ENCODE measurements around the gene RNASE1. TPM values are rescaled to one million over a fixed set of nuclear protein-coding genes. Genes with fewer than 3 reads are reported as not detected.

Gene RNASE1
- total RNA-seq (2022; extraction: Qiagen RNA extraction; ENCODE audit: low read depth), result 0.22 to 0.36 TPM (median 0.26 TPM) in 4 of 5 replicates, not detected in the other

DNA sequence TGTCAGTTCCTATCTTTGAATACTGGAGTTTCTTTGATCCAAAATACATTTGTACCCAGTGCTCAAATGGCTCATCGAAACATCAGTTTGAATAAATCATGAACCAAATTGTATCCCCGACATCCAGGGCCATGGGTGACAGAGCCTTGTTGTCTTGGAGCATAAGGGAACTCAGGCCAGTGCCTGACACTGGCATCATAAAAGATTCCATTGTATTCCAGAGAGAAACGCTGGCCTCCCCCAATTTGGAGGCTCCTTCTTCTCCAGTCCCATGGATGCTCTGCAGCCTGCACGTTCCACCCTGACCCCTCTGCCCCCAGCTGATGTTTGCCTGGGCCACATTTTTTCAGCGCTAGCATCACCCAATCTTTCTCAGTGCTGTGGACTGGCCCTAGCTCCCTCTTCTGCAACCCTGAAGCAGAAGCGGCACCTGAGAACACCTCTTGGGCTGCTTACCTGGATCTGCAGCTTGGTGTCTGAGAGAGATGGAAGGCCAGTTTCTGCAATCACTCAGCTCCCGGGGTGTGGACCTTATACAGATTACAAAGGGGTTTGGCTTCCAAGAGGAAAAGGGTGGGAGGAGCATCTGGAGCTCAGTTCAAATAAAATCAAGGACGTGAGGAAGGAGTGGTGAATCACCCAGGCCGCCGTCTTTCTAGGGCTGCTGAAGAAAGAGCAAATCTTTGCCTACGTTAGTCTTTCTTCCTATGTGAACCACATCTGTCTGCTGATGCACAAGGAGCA lies at the start of gene RNASE1:
Gene RNASE1, minus strand, starts transcription at position 504 of the 744 bp plus-strand sequence. CDS start 776 bp downstream, outside the sequence.

Other genes with a start within 250 kb of the RNASE1 start
- gene RNASE9, start 241.8 kb downstream of the RNASE1 start, total RNA-seq (2022; extraction: Qiagen RNA extraction; ENCODE audit: low read depth), result not detected in 5 replicates
- gene RNASE11, start 214.8 kb downstream of the RNASE1 start, total RNA-seq (2022; extraction: Qiagen RNA extraction; ENCODE audit: low read depth), result not detected in 5 replicates
- gene RNASE12, start 211.5 kb downstream of the RNASE1 start, total RNA-seq (2022; extraction: Qiagen RNA extraction; ENCODE audit: low read depth), result not detected in 5 replicates
- gene OR6S1, start 161.2 kb downstream of the RNASE1 start, total RNA-seq (2022; extraction: Qiagen RNA extraction; ENCODE audit: low read depth), result not detected in 5 replicates
- gene RNASE4, start 118.3 kb downstream of the RNASE1 start, total RNA-seq (2022; extraction: Qiagen RNA extraction; ENCODE audit: low read depth), result 5.8 to 11.8 TPM (median 8.6 TPM) in 5 replicates
- gene ANG, start 114.1 kb downstream of the RNASE1 start, total RNA-seq (2022; extraction: Qiagen RNA extraction; ENCODE audit: low read depth), result 8.0 to 11.2 TPM (median 8.6 TPM) in 5 replicates
- not detected in 5 replicates for gene EDDM3A, start 57.0 kb downstream of the RNASE1 start, total RNA-seq (2022; extraction: Qiagen RNA extraction; ENCODE audit: low read depth)
- not detected in 5 replicates for gene EDDM3B, start 34.4 kb downstream of the RNASE1 start, total RNA-seq (2022; extraction: Qiagen RNA extraction; ENCODE audit: low read depth)
- gene RNASE6, start 21.6 kb downstream of the RNASE1 start, total RNA-seq (2022; extraction: Qiagen RNA extraction; ENCODE audit: low read depth), result not detected in 5 replicates
- gene RNASE3, start 88.5 kb upstream of the RNASE1 start, total RNA-seq (2022; extraction: Qiagen RNA extraction; ENCODE audit: low read depth), result not detected in 5 replicates
- gene RNASE2, start 152.6 kb upstream of the RNASE1 start, total RNA-seq (2022; extraction: Qiagen RNA extraction; ENCODE audit: low read depth), result not detected in 5 replicates
- gene METTL17, start 187.1 kb upstream of the RNASE1 start, total RNA-seq (2022; extraction: Qiagen RNA extraction; ENCODE audit: low read depth), result 70.0 to 77.7 TPM (median 75.4 TPM) in 5 replicates
- gene SLC39A2, start 196.4 kb upstream of the RNASE1 start, total RNA-seq (2022; extraction: Qiagen RNA extraction; ENCODE audit: low read depth), result 0.09 TPM in 1 of 5 replicates, not detected in the others
- gene NDRG2, start 222.2 kb upstream of the RNASE1 start, total RNA-seq (2022; extraction: Qiagen RNA extraction; ENCODE audit: low read depth), result 2.8 to 3.7 TPM (median 3.0 TPM) in 5 replicates
- gene TPPP2, start 227.4 kb upstream of the RNASE1 start, total RNA-seq (2022; extraction: Qiagen RNA extraction; ENCODE audit: low read depth), result not detected in 5 replicates
- gene RNASE13, start 232.0 kb upstream of the RNASE1 start, total RNA-seq (2022; extraction: Qiagen RNA extraction; ENCODE audit: low read depth), result not detected in 5 replicates
- not detected in 5 replicates for gene RNASE7, start 239.5 kb upstream of the RNASE1 start, total RNA-seq (2022; extraction: Qiagen RNA extraction; ENCODE audit: low read depth)